GM03348 (cell line): ENCODE results near the gene ZBTB33.

Source experiments
- DNase-seq: peaks from one replicate; pipeline ENCODE4 v3.0.0; 2012; ENCODE audit warnings: low spot score

The ZBTB33 gene, protein sequence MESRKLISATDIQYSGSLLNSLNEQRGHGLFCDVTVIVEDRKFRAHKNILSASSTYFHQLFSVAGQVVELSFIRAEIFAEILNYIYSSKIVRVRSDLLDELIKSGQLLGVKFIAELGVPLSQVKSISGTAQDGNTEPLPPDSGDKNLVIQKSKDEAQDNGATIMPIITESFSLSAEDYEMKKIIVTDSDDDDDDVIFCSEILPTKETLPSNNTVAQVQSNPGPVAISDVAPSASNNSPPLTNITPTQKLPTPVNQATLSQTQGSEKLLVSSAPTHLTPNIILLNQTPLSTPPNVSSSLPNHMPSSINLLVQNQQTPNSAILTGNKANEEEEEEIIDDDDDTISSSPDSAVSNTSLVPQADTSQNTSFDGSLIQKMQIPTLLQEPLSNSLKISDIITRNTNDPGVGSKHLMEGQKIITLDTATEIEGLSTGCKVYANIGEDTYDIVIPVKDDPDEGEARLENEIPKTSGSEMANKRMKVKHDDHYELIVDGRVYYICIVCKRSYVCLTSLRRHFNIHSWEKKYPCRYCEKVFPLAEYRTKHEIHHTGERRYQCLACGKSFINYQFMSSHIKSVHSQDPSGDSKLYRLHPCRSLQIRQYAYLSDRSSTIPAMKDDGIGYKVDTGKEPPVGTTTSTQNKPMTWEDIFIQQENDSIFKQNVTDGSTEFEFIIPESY

DNA sequence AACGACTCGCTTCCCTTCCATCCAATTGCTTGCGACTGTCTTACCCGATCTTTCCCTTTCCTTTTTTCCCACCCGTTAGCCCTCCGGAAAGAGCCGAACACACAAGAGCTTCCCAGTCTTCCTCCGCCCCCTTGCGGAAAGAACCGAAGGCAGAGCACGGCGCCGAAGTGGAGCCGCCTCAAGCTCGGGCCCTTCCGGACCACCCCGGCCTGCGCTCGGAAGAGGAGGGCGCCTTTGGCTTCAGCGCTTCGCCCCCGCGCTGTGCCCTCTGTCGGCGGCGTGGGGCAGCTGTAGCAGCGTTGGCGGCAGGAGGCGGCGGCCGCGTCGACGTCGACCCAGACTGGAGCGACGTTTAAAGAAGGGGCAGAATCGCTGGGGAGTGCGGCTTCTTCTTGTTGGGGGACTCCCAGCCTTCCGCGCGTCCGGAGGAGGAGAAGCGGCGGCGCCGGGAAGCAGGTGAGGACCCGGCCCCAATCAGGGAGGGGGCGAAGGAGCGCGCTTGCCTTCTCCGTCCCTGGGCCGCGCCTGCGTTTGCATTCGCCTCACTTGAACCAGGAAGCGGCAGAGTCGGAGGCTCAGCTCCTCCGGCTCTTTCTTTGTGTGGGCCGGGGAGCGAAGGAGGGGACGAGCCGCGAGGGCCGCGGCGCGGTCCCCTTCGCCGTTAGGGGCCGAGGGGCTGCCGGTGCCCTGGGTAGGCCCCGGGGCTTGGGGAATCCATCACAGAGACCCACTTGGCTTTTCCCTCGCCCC, at the start of gene ZBTB33:
TSS of gene ZBTB33 (plus strand) at position 291 of the 750 bp plus-strand sequence. CDS start 2,604 bp downstream, outside the sequence.
- DNase-seq: peak; percentile 94

DNA sequence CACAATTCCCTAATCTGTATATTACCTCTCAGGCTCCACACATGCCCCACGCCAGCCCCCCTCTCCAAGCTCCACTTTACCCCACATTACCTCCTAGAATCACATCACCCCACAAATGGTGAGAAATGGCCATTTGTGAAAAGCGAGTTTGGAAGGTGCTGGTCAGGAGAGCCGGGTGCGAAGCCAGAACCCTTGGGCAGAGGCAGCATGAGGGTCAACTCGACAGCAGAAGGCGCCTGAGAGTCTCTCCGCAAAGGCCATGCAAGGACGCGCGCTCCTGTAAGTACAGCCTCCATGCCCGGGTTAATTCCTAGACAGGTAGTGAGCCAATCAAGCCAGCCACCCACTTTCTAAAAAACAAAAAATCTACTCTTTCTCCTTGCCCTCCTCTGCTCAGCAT, 49.8 kb upstream of the ZBTB33 start:
- no peak for DNase-seq

DNA sequence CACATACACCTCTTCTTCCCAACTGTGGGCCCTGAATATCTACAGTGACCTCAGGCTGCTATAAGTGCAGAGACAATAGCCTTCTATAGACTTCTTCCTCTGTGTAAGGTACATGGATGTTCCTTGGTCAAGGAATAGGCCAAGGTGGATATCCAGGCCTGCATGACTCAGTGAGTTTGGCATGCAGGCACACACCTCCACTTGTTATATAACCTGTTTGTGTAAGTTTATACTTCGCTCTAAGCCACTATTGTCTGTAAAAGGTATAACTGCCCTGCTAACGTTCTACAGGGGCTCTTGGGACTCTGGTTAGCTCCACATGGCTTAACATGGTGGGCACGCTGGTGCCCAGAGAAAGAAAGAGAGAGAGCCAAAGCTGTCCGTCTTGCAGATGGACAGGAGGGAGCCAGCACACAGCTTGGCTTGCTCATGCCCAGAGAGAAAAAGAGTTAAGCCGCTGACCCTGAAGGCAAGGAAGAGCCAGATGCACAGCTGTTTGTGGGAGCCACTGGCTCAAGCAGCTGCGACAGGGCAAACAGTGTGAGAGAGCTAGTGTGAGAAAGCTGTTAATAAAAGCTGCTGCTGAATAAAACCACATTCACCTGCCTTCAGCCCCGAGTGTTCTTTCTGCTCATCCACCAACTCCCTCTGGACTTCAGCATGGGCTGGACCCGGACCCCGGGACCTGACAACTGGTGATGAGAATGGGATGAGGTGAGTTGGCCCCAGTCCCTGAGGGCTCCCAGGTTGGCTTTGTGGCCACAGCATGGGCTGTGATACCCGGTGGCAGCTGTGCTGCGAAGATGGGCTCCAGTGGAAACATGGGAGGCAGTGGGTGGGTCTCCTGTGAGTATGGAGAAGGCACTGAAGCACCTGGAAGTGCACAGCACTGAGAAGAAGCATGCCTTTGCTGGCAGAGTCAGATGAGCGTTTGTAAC, 44.5 kb upstream of the ZBTB33 start:
- DNase-seq: no peak

DNA sequence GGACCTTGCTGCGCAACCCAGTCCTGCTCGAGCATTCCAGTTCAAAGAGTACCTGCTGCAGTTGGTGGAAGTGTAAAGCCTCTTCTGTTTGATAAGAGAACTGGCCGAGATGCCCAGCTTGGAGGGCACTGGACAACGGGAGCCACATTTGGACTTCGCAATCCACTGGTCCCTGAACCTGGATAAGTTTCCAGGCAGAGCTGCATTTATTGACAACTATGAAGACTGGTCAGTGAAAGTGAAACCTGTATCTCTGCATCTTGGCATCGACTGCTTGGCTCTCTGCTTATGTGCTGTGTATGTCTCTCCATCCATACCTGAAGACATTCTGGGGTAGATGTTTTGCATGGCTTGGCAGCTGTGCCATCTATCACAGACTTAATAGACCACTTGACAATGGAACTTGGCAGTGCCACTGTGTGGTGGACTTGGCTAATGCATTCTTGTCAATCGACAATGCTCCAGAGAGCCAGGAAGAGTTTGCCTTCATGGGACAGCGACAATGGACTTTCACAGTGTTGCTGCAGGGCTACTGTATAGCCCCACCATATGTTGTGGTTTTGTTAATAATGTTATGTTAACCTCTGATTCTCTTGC, 43.5 kb upstream of the ZBTB33 start:
- no peak for DNase-seq

DNA sequence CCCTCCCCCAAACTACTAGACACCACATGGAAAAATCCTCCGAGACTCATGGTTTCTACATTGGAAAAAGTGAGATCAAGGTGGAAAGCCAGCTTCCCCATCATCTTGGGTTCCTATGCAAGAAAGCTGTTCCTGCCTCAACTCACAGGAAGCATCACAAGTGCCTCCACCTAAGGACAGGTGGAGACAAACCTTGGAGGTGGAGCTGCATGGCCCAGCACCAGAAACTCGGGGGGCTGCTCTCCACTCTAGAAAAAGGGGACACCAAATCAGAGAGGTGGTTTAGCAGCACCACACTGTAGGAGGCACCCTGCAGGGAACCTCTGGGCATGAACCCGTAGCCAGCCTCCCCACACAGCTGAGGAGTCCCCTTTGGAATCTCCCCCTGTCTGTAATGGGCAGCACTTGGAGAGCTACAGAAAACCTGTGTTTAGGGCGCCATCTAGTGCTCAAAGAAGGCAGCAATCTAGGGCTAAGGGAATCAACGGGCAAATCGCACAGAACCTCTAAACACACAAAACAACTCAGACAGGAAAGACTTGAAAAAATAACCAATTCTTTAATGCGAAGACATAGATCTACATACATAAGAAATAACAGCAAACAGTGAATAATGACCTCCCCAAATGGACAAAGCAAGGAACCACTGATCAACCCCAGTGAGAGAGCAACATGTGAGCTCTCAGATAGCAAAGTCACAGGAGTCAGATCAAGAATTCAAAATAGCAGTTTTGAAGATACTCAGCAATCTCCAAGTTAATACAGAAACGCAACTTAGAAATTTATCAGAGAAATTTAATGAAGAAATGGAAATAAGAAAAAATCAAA, 37.0 kb upstream of the ZBTB33 start:
- peak; percentile 70 for DNase-seq

DNA sequence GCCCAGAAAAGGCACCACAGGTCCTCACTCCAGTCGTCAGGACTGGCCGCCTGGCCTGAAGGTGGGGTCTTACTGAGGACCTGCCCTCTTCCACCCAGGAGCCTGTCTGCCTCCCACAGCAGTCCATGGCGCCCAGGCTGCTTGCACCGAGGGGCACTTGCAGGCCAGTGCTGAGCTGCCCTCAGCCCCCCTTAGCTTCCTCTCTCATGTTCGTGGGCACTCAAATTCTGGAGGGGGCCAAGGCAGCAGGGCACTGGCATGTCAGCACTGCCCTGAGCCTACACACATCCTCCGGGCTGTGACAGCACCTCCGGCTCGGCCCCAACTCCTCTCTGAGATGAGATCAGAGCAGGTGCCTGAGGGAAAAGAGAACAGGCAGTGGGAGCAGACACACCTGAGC, 27.2 kb upstream of the ZBTB33 start:
- DNase-seq: no peak

DNA sequence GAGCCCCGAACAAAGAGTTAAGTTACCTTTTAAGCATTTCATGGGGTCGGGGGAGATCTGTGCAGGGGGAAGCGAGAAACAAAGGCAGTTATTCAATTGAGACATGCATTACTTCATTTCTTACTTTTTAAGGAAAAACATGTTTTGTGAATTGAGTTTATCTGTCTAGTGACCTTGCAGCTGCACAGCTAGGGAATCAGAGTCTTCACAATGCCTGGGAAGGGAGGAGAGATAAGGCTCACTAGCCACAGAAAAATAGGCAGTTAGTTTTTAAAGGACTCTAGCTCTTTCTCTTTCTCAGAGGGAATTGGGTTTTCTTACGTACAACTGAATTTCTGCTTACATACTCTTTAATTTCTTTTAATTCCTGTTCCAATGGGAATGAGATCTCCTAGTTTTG, 26.2 kb upstream of the ZBTB33 start:
- no peak for DNase-seq

DNA sequence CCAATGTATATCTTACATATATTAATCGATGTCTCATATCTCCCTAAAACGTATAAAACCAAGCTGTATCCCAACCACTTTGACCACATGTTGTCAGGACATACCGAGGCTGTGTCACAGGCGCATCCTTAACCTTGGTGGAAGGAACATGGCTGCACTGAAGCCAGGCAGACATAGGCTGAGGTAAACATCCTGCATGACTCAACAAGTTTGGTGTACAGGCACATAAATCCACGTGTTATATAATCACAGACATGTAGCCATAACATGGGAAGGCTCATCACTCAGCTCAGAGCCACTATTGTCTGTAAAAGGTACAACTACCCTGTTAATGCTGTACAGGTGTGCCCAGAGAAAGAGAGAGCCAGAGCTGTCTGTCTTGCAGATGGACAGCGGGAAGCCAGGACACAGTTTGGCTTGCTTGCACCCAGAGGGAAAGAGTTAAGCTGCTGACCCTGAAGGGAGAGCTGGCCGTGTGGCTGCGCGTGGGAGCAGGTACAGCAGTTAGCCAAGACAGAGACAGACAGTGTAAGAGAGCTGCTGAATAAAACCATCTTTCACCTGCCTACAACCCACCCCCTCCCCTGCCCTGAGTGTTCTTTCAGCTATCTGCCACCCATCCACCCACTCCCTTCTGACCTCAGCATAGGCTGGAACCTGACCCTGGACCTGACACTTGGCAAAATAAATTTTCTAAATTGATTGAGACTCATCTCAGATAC, 22.3 kb upstream of the ZBTB33 start:
- no peak for DNase-seq

DNA sequence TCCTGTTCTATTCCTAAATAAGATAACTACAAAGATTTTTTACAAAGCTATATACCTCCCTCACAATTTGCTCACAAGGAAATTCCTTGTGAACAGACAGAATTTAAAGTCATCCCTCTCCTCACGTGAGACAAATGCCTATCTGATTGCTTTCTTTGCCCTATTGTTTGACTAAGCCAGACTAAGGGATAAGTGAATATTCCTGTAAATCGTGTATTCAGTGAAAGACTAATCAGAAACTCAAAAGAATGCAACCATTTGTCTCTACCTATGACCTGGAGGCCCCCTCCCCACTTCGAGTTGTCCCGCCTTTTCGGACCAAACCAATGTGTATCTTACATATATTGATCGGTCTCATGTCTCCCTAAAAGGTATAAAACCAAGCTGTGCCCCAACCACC, 15.3 kb upstream of the ZBTB33 start:
- DNase-seq: no peak

DNA sequence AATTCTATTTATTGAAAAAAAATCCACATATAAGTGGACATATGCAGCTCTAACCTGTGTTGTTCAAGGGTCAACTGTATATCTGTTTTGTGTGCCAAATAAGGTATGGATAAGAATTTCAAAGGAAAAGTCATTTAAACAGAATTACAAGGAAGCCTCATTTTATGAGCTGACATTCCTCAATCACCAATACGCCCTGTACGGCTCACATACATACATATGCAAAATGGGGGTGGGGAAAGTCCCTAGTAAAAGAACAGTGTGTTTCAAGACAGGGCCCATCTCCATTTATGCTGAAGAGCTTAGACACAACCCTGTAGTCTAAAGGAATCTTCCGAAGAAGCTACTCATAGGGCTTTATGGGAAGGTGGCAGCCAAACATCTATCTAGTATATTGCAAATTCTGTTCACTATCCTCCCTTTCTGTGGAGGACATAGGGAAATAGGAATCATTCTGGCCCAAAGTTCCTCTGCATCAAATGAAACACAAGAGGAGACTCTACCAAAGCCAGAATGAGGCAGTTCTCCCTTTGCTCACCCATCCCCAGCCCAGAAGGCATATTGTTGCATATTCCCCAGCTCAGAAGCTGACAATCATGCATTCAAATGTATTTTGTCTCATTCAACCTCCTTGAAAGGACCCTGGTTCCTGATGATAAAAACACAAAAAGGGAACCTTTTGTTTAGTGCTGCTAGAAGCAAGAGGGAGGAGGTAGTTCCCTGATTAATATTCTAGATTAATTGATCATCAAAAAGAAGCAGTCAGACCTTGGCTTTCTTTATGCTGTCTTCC, 13.7 kb upstream of the ZBTB33 start:
- DNase-seq: no peak

DNA sequence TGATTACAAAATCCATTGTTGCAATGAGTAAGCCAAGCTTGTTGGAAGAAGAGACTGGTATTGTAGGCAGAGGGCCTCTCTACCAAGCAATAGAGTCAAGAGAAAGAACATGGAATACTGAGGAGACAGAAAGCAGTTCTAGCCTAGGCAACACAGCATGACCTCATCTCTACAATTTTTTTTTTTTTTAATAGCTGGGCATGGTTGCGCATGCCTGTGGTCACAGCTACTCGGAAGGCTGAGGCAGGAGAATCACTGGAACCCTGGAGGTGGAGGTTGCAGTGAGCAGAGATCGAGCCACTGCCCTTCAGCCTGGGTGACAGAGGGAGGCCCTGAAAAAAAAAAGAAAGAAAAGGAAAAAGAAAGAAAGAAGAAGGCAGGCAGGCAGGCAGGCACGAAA, 11.7 kb upstream of the ZBTB33 start:
- DNase-seq: no peak

DNA sequence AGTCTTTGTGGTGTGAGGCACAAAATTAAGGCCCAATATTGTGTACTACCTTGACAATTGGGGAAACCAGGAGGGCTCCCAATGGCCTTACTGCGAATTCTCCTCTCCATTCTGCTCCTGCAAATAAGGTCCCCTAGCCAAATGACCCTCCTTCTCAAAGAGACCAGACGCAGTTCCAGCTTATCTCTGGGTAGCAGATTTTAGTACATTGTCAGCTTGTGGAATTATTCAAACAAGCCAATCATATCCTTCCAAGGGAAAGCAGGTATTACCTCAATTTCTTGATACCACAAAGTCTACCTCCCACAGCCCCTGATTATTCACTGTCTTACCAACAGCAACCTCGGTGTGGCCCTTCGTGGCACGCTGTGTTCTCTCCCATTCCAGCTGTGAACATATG, 7.8 kb upstream of the ZBTB33 start:
- DNase-seq: no peak

DNA sequence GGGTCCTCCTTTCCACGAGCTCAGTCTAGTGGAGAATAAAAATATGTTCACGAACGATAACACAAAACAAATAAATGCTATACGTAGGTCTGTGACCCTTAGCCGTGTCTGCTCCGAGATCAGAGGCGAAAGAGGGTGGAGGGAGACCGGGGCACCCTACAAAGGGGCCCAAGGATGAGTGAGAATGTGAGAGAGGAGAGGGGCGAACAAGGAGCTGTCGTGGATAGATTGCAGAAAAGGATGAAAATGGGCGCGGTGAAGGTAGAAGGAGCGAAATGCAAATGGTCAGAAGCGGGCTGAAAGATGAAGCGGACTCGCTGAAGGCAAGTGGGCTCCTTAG, 6.2 kb upstream of the ZBTB33 start:
- DNase-seq: no peak

DNA sequence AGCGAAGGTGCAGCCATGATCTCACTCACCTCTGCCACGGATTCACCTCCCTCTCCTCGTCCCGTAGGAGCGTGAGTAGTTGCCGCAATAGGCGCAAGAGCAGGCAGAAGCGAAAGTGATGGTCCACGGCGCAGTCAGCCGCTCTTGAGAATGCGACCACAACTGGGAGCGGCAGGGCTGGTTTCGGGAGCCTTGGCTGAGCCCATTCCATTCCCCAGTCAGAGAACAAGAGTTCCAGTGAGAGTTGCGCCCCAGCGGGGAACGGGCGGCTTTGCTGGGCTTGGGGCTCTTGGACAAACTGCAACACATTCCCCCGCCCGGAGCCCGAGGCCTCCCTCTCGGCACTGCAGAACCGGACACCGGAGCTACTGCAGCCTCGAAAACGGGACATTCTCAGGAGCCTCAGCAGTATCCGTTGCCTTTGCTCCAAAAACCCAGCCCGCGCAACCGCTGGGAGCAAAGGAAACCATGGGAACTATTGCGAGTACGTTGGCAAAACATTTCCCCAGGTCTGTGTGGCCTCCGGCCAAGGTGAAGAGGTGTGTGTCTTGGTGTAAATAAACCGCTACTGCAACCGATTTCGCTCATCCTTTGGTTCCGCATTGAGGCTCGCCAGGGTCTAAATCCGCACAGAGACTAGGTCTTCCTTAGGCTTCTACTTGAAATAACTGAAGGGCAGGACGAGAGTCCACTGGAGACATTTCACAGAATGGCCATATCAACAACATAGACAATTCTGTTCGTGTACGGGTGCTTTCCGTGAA, 5.7 kb upstream of the ZBTB33 start:
- DNase-seq: peak; percentile 67

DNA sequence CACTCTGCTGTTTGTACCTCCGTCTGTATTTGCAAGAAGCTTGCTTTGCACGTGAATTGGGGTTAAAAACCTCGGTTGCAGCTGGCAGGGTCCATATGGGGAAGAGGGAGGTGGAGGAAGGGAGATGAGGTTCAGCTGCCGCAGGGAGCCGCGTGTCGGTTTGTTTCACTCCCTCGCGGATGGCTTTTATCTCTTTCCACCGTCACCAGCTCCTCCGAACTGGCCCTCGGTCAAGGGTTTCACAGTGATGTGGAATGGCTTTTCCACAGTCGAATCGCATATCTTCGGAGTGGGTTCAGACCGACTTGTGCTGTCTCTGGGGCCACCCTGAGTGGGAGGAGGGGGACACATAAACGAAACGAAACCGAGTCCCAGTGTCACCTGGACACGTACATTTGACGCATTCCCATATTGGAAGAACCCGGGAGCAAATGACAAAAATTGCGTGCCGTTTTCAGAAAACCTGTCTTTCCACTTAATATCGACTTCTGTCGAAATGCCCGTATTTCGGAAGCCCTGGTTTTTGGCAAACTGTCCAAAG, 929 bp downstream of the ZBTB33 start:
- DNase-seq: peak; percentile 26

DNA sequence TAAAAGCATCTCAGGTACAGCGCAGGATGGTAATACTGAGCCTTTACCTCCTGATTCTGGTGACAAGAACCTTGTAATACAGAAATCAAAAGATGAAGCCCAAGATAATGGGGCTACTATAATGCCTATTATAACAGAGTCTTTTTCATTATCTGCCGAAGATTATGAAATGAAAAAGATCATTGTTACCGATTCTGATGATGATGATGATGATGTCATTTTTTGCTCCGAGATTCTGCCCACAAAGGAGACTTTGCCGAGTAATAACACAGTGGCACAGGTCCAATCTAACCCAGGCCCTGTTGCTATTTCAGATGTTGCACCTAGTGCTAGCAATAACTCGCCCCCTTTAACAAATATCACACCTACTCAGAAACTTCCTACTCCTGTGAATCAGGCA, 3.2 kb downstream of the ZBTB33 start:
- DNase-seq: no peak

DNA sequence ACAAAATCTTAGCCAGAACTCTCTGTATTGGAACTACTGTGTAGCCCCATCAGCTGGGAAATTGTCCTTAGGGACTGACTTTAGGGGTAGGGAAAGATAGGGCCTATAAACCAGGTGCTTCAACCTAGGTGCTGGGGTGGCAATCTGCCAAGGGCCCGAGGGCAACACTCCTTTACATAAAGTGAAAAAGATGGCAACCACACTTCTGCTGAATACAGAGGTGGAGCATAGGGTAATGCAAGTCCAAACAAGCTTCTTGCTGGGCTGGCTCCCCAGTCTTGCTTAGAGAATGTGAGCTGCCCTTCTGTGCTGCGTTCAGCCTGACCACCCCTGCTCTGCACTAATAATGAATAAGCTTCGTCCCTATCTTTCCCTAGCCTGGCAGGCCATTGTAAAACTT, 9.8 kb downstream of the ZBTB33 start:
- no peak for DNase-seq
